NB4 (cell line): Measurements from ENCODE around the gene KRT16.

Source experiments
- POLR2A ChIP-seq: IDR thresholded peaks from 2 replicates; pipeline ENCODE4 v1.6.1; 2011; ENCODE audit warnings: mild to moderate bottlenecking; ENCODE audit not compliant: insufficient read length; ENCODE audit errors: extremely low read depth
- TF ChIP-seq, protein P1 (sequence below): IDR thresholded peaks from one replicate; pipeline ENCODE4 v1.5.1; 2012; ENCODE audit warnings: low read depth, low read length

GRCh38 chr17:41613277-41614082 lies 913 bp upstream of the KRT16 start:
- TF ChIP-seq, protein P1, sequence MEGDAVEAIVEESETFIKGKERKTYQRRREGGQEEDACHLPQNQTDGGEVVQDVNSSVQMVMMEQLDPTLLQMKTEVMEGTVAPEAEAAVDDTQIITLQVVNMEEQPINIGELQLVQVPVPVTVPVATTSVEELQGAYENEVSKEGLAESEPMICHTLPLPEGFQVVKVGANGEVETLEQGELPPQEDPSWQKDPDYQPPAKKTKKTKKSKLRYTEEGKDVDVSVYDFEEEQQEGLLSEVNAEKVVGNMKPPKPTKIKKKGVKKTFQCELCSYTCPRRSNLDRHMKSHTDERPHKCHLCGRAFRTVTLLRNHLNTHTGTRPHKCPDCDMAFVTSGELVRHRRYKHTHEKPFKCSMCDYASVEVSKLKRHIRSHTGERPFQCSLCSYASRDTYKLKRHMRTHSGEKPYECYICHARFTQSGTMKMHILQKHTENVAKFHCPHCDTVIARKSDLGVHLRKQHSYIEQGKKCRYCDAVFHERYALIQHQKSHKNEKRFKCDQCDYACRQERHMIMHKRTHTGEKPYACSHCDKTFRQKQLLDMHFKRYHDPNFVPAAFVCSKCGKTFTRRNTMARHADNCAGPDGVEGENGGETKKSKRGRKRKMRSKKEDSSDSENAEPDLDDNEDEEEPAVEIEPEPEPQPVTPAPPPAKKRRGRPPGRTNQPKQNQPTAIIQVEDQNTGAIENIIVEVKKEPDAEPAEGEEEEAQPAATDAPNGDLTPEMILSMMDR: no peak
- TF ChIP-seq POLR2A: no peak
